Tibial nerve (tissue), 4 donors: Measurements from ENCODE around the gene ACTN1. TPM values are rescaled to one million over a fixed set of nuclear protein-coding genes. Genes with fewer than 3 reads are reported as not detected.
A peak's percentile ranks its signal among the peaks of the same experiment; 100 is the strongest.

Source experiments
- DNase-seq, 2 donors: peaks; one replicate each; pipeline ENCODE4 v3.0.0-alpha.2; 2019; ENCODE audit warnings: low spot score in 2 of 2
- H3K27ac ChIP-seq, 4 donors: fragments of 200-600 bp; sonication (generic) in 3 of 4; one replicate each; pipeline ENCODE4 v1.5.1; 2017 to 2019; ENCODE audit warnings: mild to moderate bottlenecking in 1 of 4
- H3K27me3 ChIP-seq, 2 donors: fragments of 200-600 bp; sonication (generic) in 1 of 2; one replicate each; pipeline versions ENCODE4 v1.5.1 to v1.6.0; 2017 to 2019
- H3K36me3 ChIP-seq, 3 donors: fragments of 200-600 bp; sonication (generic); one replicate each; pipeline ENCODE4 v1.5.1; 2018 to 2019
- H3K4me1 ChIP-seq, 4 donors: fragments of 200-600 bp; sonication (generic) in 3 of 4; one replicate each; pipeline ENCODE4 v1.5.1; 2017 to 2019
- H3K4me3 ChIP-seq, 4 donors: fragments of 200-600 bp; sonication (generic) in 3 of 4; one replicate each; pipeline ENCODE4 v1.5.1; 2017 to 2019; ENCODE audit warnings: mild to moderate bottlenecking in 1 of 4, moderate library complexity in 1 of 4
- H3K9me3 ChIP-seq, 4 donors: fragments of 200-600 bp; sonication (generic) in 3 of 4; one replicate each; pipeline ENCODE4 v1.5.1; 2017 to 2019
- CTCF ChIP-seq, 5 experiments: fragments of 200-600 bp in 3 of 5; fragments of 450-650 bp in 2 of 5; sonication (generic) in 3 of 5; IDR thresholded peaks; one replicate each; pipeline ENCODE4 v1.5.1; 2016 to 2019; ENCODE audit warnings: antibody characterized with exemption in 5 of 5, mild to moderate bottlenecking in 3 of 5, moderate library complexity in 2 of 5
- EP300 ChIP-seq, 2 donors: sonication (generic); formaldehyde crosslinking; IDR thresholded peaks; one replicate each; pipeline ENCODE4 v1.6.1; 2017; ENCODE audit warnings: antibody characterized with exemption in 2 of 2, mild to moderate bottlenecking in 1 of 2
- POLR2A ChIP-seq, 2 donors: fragments of 450-650 bp; IDR thresholded peaks; one replicate each; pipeline ENCODE4 v1.6.1; 2017; ENCODE audit warnings: antibody characterized with exemption in 2 of 2, mild to moderate bottlenecking in 2 of 2, moderate library complexity in 2 of 2
- WGBS, 2 donors: methylation state at CpG; one replicate each; pipeline ENCODE4 v1.1.5; 2018; 5-methylcytosine and 5-hydroxymethylcytosine counted together
- total RNA-seq, 4 donors: library from RNA; depleted of rRNA; stranded (reverse); fragments of >200 nt; gene quantifications; one replicate each; pipeline ENCODE4 v1.1.0, GENCODE V29; 2016

Gene ACTN1
- total RNA-seq, 4 donors from 2014 or later: 130 to 273 (median 152) TPM

DNA sequence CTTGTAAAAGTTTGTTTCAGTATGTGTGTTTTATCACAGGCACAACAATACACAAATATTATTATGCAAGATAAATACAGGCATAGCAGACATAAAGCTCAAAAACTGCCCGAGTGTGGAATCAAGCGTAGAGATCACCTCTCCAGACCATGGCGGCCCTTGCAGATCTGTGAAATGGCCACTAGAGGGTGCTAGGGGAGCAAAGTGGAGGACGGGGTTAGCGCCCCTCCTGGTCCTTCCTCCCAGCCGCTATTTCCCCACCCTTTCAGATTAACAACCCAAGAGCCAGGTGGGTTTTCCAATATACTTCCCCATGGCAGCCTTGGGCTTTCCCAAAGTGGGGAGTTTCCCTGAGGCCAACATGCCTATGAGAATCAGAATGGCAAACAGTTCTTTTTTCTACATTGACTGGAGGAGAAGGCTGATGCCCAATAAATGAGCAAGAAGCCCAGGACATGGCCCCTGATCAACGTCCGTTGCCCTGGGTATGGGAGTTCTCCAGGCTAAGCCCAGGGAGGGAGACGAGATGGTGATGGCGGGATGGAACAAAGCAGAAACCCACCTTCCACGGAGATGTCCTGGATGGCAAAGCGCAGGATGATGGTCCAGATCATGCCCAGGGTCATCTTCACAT is 67.4 kb downstream of the ACTN1 start:
- H3K4me1 ChIP-seq: peaks cover 0 to 6% (median 0%) of the 10 kb centered on the region in 4 donors
- H3K4me3 ChIP-seq: no peak overlapping the region
- no peaks in the 10 kb centered on the region for H3K9me3 ChIP-seq
- DNase-seq: peak; percentile 62 to 78
- no peaks in the 10 kb centered on the region for H3K27me3 ChIP-seq
- peak in 1 of 2 donors; percentile 47 for TF ChIP-seq EP300 (IDR thresholded peaks at IDR 0.05)
- peak; percentile 91 to 96 (median 92) for TF ChIP-seq CTCF (IDR thresholded peaks at IDR 0.05)
- no peak for TF ChIP-seq POLR2A (IDR thresholded peaks at IDR 0.05)
- H3K27ac ChIP-seq: peak overlapping the region in 1 of 4 donors; percentile 1
- WGBS, 2 donors: 40 to 48% methylated on average over 12 of the region's 12 CpGs
- peaks cover 0 to 29% (median 0%) of the 10 kb centered on the region in 3 donors for H3K36me3 ChIP-seq

- H3K4me3 ChIP-seq: no peak overlapping the region
- H3K27ac ChIP-seq: no peak overlapping the region
- no peak for TF ChIP-seq POLR2A (IDR thresholded peaks at IDR 0.05)
- TF ChIP-seq CTCF (IDR thresholded peaks at IDR 0.05): no peak
- peaks cover 0 to 35% (median 0%) of the 10 kb centered on the region in 3 donors for H3K36me3 ChIP-seq
- peaks cover 0 to 6% (median 0%) of the 10 kb centered on the region in 4 donors for H3K4me1 ChIP-seq
- WGBS, 2 donors: 64 to 66% methylated on average over 9 of the region's 9 CpGs
- no peak for DNase-seq
- no peaks in the 10 kb centered on the region for H3K9me3 ChIP-seq
- no peaks in the 10 kb centered on the region for H3K27me3 ChIP-seq
Observed at GRCh38 chr14:68910540-68910939, 68.6 kb downstream of the ACTN1 start.

DNA sequence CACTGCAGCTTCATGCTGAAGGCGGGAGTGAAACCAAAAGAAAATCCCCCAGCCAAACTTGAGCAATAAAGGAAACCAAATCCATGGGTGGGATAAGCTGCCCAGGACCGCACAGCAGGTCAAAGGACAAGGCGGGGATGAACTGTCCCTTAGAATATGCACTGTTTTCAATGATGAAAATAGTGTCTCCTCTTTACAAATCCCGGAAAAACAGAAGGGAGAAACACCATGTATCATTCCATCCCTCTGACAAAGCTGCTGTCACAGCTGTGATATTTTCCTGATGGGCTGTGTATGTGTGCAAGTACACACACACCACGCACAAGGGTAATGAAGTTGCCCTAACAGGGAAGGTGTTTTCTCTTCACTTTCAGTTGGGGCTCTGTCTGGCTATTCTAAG is 70.3 kb downstream of the ACTN1 start:
- WGBS, 2 donors: 78 to 90% methylated on average over 5 of the region's 5 CpGs

DNA sequence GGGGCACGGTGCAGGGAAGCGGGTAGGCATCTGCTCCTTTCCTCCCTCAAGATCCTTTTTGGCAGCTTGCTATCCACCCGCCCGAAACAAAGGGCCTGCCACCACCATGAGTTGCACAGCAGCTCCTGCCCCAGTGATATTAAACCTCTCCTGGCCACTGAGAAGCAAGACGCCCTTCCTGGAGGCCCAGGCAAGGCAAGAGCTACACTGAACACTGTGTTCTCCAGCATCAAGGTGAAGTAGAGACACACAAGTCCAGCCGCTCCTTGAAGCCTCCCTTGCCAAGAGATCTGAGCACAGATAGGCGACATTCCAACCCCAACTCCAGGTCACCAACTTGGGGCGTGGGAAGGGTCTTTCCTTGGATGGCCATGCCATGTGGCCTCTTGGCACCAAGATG is 70.9 kb downstream of the ACTN1 start:
- Histone ChIP-seq H3K4me1 (peaks cover 0 to 6% (median 0%) of the 10 kb centered on the region in 4 donors), H3K36me3 (peaks cover 0 to 56% (median 0%) of the 10 kb centered on the region in 3 donors), H3K9me3 (no peaks in the 10 kb centered on the region), H3K27ac (no peak overlapping the region), H3K27me3 (no peaks in the 10 kb centered on the region), H3K4me3 (no peak overlapping the region)
- TF ChIP-seq CTCF (IDR thresholded peaks at IDR 0.05) (no peak), EP300 (IDR thresholded peaks at IDR 0.05) (no peak), POLR2A (IDR thresholded peaks at IDR 0.05) (no peak)
- DNase-seq: no peak
- 92% methylated on average over 6 to 8 of the region's 8 CpGs for WGBS, 2 donors

More for the DNA sequence above, 70.3 kb downstream of the ACTN1 start:
- Histone ChIP-seq H3K9me3 (no peaks in the 10 kb centered on the region), H3K4me3 (no peak overlapping the region), H3K27ac (no peak overlapping the region), H3K4me1 (peaks cover 0 to 6% (median 0%) of the 10 kb centered on the region in 4 donors), H3K27me3 (no peaks in the 10 kb centered on the region), H3K36me3 (peaks cover 0 to 52% (median 0%) of the 10 kb centered on the region in 3 donors)
- no peak for DNase-seq
- TF ChIP-seq EP300 (IDR thresholded peaks at IDR 0.05): no peak
- TF ChIP-seq CTCF (IDR thresholded peaks at IDR 0.05): no peak
- no peak for TF ChIP-seq POLR2A (IDR thresholded peaks at IDR 0.05)

DNA sequence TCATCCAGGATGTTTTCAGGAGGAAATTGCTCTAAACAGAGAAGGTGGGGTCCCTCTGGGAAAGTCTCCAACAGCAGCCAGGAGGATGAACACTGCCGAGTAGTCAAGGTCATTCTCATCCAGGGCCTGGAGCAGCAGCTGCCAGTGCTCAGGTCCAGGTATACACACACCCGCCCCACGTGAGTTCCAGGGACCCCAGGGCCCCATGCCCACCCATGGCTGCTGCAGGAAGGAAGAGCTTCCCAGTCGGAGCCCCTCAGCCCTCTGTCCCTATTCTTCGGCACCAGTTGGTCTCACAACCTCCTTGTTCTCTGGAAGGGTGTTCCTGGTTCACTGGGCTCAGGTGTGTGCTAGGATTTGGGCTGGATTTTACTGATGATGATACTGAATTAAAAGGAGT is 72.7 kb downstream of the ACTN1 start:
- peaks cover 0 to 2% (median 0%) of the 10 kb centered on the region in 4 donors for H3K4me1 ChIP-seq
- WGBS, 2 donors: 88 to 89% methylated on average over 5 of the region's 5 CpGs
- peaks cover 0 to 73% (median 0%) of the 10 kb centered on the region in 3 donors for H3K36me3 ChIP-seq
- DNase-seq: no peak
- no peaks in the 10 kb centered on the region for H3K27me3 ChIP-seq
- H3K4me3 ChIP-seq: no peak overlapping the region
- TF ChIP-seq EP300 (IDR thresholded peaks at IDR 0.05) (no peak), POLR2A (IDR thresholded peaks at IDR 0.05) (no peak), CTCF (IDR thresholded peaks at IDR 0.05) (no peak)
- H3K27ac ChIP-seq: no peak overlapping the region
- H3K9me3 ChIP-seq: no peaks in the 10 kb centered on the region
